HG03175 (cell line): ENCODE measurements around the gene ABHD8.

Experiments used
- ATAC-seq: cut with Tn5 transposase; IDR thresholded peaks from one replicate; pipeline ENCODE4 v1.9.1; 2021; ENCODE audit warnings: mild to moderate bottlenecking, moderate library complexity; ENCODE audit not compliant: unreplicated experiment

The ABHD8 gene, protein sequence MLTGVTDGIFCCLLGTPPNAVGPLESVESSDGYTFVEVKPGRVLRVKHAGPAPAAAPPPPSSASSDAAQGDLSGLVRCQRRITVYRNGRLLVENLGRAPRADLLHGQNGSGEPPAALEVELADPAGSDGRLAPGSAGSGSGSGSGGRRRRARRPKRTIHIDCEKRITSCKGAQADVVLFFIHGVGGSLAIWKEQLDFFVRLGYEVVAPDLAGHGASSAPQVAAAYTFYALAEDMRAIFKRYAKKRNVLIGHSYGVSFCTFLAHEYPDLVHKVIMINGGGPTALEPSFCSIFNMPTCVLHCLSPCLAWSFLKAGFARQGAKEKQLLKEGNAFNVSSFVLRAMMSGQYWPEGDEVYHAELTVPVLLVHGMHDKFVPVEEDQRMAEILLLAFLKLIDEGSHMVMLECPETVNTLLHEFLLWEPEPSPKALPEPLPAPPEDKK

DNA sequence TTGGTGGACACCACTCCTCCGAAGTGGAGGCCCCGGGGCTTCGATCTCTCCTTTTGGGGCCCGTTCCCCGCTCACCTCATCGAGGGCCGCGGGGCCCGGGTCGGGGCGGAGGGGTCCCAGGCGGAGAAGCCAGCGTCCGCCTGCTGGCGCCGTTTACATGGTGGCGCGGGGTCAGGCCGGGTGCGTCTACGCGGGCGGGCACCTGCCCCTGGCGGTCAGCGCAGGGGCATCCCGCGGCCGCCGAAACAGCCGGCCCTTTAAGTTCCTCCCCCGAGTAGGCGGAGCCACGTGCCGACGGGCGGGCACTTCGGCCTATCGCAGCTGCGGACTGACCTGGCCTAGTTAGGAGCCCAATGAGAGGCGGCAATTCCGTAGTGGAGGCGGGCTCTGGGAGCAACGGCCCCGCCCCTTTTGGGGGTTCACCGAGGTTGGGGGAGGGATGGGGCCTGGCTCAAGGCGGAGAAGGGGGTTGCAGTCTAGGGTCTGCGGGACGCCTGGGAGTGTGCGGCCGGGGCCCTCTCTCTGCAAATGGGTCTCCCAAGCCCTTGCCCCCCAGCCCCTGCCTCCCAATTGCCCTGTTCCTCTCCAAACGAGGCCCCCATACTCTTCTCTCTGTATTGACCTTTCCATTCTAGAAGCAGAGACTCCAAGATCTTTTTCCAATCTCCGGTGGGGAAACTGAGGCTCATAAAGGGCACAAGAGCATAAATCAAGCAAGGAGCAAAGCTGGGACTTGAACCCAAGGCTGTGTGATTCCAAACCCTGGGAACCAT, at the start of gene ABHD8:
TSS of gene ABHD8 (minus strand) at position 259 of the 773 bp plus-strand sequence. CDS start 1,809 bp downstream, outside the sequence.
- ATAC-seq, result peak; percentile 71

DNA sequence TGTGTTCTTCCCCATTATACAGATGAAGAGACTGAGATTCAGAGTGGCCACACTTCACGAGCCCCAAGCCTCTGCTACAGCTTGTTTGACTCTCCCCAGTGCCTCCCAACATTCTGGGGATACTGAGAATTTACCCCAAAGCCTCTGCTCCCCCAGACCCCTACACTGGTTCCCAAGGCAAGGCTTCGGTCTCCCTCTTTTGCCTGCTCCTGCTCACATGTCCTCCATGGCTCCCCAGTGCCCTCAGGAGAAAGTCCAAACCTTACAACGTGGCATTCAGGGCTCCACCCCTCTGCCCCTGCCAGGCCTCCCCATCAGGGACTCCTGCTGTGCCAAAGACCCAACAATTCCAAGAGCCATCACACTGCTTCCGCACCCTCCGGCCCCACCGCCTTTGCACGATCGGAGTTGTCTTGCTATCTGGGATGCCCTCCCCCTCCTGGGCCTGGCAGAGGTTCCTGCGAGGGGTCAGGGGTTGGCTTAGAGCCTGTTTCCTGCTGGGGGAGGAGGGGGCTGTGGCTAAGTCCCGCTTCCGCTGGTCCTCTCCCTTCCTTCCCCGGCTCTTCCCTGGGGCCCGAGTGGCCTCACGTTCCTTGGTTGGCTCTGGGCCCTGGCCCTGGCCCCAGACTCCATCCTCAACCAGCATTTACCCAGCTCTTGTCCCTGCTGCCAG, 49.5 kb upstream of the ABHD8 start:
- ATAC-seq, result no peak

DNA sequence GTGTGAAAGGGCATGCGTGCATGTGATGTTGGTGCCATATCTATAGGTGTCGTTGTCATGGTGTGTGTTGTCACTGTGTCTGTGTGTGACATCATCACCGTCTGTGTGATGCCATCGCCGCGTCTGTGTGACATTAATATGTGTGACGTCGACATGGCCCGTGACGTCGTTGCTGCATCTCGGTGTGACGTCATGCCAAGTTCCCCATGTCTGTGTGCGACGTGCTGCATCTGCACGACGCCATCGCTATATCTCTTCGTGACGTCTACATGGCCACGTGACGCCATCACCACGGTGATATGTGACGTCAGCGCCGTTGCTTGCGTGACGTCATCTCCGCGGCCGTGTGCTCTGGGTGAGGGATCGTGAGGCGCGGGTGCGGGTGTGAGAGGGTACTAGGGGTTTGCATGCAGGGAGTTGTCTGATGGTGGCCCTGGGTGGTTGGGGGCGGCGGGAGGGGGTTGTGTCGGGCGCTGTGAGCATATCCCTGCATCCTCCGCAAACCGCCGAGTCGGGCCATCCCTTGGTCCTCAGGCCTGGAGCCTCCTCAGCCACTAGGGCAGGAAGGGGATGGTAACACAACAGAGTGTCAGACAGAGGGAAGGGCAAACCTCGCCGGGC, 48.7 kb upstream of the ABHD8 start:
- ATAC-seq, result no peak

DNA sequence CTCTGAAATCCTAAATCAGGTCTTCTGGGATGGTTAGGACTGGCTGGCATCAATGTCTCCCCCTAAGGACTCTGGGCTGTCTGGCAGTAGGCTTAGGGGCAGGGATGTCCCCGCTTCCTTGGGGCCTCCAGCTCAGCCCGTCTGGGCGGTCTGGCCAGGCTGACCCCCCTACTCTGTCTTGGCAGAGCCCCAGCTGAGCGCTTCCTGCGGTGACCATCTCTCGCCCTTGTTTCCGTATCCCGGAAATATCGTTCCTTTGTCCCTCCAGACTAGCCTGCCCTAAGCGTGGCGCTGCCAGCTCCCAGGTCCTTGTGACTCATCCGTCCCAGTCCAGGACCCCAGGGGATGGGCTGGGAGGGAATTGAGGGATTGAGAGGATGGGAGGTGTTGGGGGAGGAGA, 45.5 kb upstream of the ABHD8 start:
- ATAC-seq, result no peak

DNA sequence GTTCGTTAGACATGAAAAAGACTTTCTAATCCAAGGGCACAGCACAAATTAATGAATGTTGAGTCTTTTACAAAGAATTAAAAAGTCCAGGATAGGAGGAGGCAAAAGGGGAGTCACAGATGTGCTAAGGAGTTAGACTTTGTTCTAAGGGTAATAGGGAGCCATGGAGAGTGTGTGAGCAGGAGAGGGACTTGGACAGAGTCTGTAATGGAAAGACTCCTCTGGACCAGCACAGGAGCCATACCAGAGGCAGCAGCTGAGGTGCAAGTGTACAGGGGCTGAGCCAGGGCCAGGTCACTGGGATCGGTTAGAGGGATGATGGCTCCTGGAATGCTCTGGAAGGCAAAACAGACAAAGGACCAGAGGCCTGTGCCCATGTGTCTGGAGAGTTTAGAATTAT, 44.7 kb upstream of the ABHD8 start:
- no peak for ATAC-seq

DNA sequence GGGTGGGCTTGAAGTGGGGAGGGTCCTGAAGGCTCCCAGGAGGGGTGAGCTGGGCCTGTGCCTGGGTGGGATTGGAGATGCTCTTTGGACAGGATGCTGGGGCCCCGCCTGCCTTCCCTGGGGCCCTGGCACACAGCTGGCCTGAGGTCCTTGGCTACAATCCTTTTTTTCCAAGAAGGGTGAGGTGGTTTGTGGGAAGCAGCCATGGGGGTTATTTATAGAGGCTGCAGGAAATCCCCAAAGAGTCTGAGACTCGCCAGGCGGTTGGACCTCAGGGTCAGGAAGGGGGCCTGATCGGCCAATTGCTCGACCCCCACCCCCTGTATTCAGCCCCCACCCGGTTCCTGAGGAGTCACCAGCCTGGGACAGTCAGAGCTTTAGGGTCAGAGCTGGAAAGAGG, 44.1 kb upstream of the ABHD8 start:
- ATAC-seq, result no peak

DNA sequence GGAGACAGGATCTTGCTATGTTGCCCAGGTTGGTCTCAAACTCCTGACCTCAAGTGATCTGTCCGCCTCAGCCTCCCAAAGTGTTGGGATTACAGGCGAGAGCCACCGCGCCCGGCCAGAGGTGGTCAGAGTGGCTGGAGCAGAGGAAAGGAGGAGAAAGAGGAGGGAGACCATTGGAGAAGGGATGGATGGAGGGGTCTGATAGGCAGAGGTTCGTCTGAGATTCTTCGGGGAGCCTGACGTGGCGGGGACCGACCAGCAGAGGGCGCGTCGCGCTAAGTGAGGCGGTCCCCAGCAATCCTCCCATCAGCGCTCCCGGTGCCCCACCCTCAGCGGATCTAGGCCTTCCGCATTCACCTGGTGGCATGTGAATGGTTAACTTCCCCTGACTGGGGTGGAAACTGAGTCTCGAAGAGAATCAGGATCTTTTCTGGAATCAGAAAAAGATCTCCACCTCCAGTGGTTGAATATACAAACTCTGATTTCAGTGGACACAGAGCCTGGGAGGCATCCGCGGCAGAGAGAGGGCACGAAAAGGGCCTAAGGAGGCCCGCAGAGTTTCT, 43.0 kb upstream of the ABHD8 start:
- ATAC-seq, result no peak

DNA sequence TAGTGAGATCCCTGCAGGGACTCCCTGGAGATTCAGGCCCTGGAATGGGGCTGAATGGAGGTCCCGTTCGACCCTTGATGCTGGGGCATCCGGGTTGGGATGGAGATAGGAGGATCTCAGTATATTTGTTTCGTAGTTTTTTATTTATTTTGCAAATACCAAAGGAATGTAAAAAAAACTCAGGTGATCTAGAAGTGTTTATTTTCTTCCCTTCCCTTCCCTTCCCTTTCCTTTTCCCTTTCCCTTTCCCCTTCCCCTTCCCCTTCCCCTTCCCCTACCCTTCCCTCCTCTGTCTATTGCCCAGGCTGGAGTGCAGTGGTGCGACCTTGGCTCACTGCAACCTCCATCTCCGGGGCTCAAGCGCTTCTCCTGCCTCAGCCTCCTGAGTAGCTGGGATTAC, 38.6 kb upstream of the ABHD8 start:
- no peak for ATAC-seq

DNA sequence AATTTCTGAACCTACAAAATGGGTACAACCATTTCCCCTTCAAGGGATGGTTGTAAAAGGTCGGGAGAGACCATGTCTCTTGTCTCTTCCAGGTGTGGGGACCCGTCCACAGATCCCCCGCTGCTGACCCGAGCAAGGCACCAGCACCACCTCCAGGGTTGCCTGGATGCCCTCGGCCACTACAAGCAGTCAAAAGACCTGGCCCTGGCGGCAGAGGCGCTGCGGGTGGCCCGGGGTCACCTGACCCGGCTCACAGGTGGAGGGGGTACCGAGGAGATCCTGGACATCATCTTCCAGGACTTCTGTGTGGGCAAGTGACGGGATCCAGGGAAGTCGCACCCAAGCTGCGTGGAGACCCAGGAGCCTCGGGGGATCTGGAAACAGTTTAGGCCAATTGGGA, 38.2 kb upstream of the ABHD8 start:
- no peak for ATAC-seq

DNA sequence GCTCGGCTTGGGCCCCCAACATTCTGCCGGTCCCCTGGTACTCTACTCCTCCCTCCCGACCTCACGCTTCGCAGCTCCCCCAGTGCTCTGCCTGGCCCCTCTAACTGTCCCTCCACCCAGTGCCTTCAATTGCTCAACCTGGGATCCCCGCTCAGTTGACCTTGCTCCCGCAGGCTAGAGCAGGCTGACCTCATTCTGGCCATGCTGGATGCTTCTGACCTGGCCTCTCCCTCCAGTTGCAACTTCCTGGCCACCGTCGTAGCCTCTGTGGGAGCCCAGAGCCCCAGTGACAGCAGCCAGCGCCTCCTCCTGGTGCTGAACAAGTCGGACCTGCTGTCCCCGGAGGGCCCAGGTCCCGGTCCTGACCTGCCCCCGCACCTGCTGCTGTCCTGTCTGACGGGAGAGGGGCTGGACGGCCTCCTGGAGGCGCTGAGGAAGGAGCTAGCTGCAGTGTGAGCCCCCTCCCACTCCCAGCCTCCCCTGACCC, 37.7 kb upstream of the ABHD8 start:
- no peak for ATAC-seq

DNA sequence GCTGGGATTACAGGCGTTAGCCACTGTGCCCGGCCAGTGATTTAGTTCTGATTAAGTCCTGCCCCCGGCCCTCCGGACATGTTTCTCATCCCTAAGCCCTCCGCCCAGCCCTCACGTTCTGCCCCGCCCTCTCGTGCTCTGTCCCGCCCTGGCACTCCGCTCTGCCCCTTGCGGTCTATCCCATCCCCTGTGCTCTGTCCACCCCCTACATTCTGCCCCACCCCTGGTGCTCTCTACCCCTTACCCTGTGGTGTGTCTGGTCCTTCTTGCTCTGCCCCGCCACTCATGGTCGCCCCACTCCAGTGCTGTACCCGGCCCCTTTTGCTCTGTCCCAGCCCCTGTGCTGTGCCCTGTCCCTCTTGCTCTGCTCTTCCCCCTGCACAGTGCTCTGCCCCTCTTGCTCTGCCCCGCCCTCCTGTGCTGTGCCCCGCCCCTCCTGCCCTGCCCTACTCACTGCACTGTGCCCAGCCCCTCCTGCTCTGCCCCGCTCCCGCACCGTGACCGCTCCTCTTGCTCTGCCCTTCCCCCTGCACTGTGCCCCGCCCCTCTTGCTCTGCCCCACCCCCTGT, 37.2 kb upstream of the ABHD8 start:
- ATAC-seq, result no peak

DNA sequence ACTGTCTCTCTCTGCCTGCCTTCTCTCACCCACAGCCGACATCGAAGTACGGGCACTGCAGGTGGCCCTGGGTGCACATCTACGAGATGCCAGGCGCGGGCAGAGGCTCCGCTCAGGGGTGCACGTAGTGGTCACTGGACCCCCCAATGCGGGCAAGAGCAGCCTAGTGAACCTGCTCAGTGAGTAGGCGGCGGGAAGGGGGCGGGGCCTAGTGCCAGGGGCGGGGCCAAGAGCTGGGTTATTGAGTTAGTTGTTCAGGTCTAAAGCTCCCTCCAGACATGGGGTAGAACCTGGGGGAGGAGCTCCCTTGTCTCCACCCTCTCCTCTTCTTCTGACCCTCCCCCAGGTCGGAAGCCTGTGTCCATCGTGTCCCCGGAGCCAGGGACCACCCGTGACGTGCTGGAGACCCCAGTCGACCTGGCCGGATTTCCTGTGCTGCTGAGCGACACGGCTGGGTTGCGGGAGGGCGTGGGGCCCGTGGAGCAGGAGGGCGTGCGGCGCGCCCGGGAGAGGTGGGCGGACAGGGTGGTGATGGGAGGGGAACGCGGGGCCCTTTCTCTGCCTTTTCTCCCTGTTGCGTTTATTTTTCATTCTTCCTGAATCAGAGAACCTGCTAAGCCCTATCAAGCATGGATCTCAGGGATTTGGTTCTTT, 36.0 kb upstream of the ABHD8 start:
- ATAC-seq, result no peak

DNA sequence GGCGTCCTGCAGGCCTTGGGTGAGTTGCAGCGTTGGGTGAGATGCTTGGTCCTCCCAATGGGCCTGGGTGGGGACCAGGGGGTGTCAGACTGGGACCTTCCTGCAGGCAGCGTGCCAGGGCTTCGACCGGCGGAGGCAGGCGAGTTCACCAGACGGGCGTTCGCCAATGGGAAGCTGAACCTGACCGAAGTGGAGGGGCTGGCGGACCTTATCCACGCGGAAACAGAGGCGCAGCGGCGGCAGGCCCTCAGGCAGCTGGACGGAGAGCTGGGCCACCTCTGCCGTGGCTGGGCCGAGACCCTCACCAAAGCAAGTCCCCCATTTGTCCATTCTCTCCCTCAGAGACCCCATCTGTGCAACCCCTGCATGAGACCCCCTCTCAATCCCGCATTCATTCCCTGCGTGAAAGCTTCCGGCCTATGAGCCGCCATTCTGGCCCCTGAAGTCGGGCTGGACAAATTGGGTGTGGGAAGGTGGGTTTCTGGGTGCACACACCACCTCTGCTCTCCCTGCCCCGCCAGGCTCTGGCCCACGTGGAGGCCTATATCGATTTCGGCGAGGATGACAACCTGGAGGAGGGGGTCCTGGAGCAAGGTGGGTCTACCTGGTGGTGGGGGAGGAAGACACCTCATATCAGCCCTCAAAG, 35.3 kb upstream of the ABHD8 start:
- ATAC-seq, result no peak

DNA sequence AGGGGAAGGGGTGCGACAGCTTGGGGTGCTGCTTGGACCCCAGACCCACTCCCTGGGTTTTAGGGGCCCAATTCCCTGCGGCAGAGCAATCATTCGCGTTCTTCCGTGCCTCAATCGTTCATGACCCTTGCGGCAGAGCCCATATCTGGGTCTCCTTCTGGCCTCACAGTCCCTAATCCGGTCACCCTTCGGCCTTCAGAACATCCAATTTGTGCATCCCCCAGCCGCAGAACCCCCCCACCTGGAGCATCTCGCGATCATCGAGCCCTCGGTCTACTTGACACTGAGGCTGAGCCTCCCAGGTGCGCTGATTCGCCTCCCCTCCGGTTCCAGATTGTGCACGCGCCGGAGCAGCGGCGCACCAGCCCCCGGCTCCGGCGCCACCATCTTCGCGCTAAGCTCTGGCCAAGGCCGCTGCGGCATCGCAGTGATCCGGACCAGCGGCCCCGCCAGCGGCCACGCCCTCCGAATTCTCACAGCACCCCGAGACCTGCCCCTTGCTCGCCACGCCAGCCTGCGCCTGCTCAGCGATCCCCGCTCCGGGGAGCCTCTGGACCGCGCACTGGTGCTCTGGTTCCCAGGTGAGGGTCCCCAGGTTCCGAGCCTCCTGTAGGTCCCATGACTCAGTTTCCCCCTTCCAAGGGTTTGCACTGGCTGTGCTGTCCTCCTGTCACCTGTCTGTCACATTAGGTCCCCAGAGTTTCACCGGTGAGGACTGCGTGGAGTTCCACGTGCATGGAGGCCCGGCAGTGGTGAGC, 34.6 kb upstream of the ABHD8 start:
- no peak for ATAC-seq

DNA sequence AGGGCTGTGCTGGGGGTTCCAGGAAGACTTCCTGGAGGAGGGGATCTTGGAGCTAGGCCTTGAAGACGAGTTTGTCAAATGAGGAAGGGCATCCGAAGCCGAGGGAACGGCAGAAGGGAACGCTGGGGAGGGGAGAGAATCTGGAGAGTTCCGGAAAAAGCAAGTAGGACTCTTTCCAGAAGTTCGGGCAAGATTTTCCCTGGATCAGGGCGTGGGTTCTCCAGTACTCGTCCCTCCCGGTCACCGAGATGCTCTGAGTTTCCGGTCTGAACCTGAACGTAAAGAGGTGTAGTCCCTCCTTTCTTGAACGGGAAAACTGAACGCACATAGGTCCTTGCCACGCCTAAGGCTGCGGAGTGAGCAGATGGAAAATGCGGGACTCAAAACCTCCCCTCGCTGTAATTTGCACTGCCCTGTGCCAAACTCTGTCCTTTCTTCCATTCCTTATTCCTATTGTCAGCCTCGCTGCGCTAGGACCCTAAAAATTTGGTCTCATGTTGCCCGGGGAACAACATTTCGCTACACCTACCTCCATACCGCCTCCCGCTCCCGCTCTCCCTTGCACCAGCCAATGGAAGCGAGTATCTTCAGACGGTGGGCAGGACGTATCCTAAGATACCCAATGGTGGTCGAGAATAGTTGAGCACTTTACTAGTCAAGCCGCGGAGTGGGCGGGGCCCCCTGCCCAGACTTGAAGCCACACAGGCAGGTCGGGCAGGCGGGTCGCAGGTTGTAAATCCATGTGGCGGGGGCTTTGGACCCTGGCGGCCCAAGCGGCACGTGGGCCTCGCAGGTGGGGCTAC, 33.8 kb upstream of the ABHD8 start, which contains the start of gene GTPBP3:
TSS of gene GTPBP3 (plus strand) at position 682 of the 803 bp plus-strand sequence. CDS start at position 741, 59 bp downstream.
- peak; percentile 78 for ATAC-seq

DNA sequence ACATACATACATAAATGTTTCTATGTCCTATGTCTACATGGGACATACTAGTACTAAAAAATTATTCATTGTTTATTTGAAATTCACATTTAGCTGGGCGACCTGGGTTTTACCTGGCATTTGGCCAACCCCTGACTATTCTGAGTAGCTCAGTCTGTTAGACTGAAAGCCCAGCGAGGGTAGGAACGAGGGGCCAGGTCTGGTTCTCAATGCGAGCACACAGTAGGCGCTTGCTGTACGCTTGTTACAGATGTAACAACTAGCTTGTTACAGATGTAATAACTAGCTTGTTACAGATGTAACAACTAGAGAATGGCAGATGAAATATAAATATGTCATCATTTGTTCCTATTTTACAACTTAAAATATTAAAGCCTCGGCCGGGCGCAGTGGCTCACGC, 32.4 kb upstream of the ABHD8 start:
- no peak for ATAC-seq
